ENCODE measurements around the gene RAB35.

Gene RAB35

GRCh38 chr12:120125792-120126634 lies 9.5 kb upstream of the RAB35 start:
- no peak overlapping the region for H3K4me3 ChIP-seq (ENCODE audit: low read length)
- TF ChIP-seq CTCF (IDR thresholded peaks at IDR 0.05; ENCODE audit: insufficient read depth, low read depth, low read length, missing control alignments) = no peak

GRCh38 chr12:120125029-120125428 lies 8.5 kb upstream of the RAB35 start:
- TF ChIP-seq CTCF (IDR thresholded peaks at IDR 0.05; ENCODE audit: insufficient read depth, low read depth, low read length, missing control alignments) = no peak
- no peak overlapping the region for H3K4me3 ChIP-seq (ENCODE audit: low read length)
- DNase-seq (ENCODE audit: low read depth) = no peak

More at GRCh38 chr12:120125792-120126634, 9.5 kb upstream of the RAB35 start:
- peak; percentile 41 for DNase-seq (ENCODE audit: low read depth)

- TF ChIP-seq CTCF (IDR thresholded peaks at IDR 0.05; ENCODE audit: insufficient read depth, low read depth, low read length, missing control alignments) = no peak
- DNase-seq (ENCODE audit: low read depth) = no peak
- no peak overlapping the region for H3K4me3 ChIP-seq (ENCODE audit: low read length)
Measured at GRCh38 chr12:120121766-120122293, 5.3 kb upstream of the RAB35 start.

GRCh38 chr12:120121343-120121742 lies 4.8 kb upstream of the RAB35 start:
- no peak for DNase-seq (ENCODE audit: low read depth)

GRCh38 chr12:120119271-120119973 lies 2.9 kb upstream of the RAB35 start:
- TF ChIP-seq CTCF (IDR thresholded peaks at IDR 0.05; ENCODE audit: insufficient read depth, low read depth, low read length, missing control alignments) = no peak
- H3K4me3 ChIP-seq (ENCODE audit: low read length) = no peak overlapping the region
- peak; percentile 52 for DNase-seq (ENCODE audit: low read depth)

More at GRCh38 chr12:120121343-120121742, 4.8 kb upstream of the RAB35 start:
- H3K4me3 ChIP-seq (ENCODE audit: low read length) = no peak overlapping the region
- no peak for TF ChIP-seq CTCF (IDR thresholded peaks at IDR 0.05; ENCODE audit: insufficient read depth, low read depth, low read length, missing control alignments)

GRCh38 chr12:120118321-120119061 lies 1.9 kb upstream of the RAB35 start:
- peak overlapping the region; percentile 83 for H3K4me3 ChIP-seq (ENCODE audit: low read length)
- TF ChIP-seq CTCF (IDR thresholded peaks at IDR 0.05; ENCODE audit: insufficient read depth, low read depth, low read length, missing control alignments) = no peak
- peak; percentile 77 for DNase-seq (ENCODE audit: low read depth)

Measured in epithelial cell of esophagus (primary cell).